Measurements from ENCODE around the gene ADIPOR1. TPM values are rescaled to one million over a fixed set of nuclear protein-coding genes. Genes with fewer than 3 reads are reported as not detected.

The ADIPOR1 gene
- total and polyA plus RNA-seq, 2 experiments from 2014 or later = 105 to 211 TPM

- no peak overlapping the region for H3K27ac ChIP-seq
- no peak for DNase-seq (ENCODE audit: low read depth in 1 of 2, low spot score in 1 of 2)
- peaks cover 6% of the 10 kb centered on the region for H3K4me1 ChIP-seq (ENCODE audit: low read depth)
- H3K36me3 ChIP-seq = no peaks in the 10 kb centered on the region
- TF ChIP-seq CTCF (IDR thresholded peaks at IDR 0.05; ENCODE audit: low read depth, low read length) = no peak
- H3K27me3 ChIP-seq = peaks cover 9% of the 10 kb centered on the region
- peak overlapping the region; percentile 73 for H3K4me3 ChIP-seq
- no peaks in the 10 kb centered on the region for H3K9me3 ChIP-seq (ENCODE audit: low read depth)
These were observed 9.7 kb upstream of the ADIPOR1 start for GRCh38 chr1:202967684-202968281.

DNA sequence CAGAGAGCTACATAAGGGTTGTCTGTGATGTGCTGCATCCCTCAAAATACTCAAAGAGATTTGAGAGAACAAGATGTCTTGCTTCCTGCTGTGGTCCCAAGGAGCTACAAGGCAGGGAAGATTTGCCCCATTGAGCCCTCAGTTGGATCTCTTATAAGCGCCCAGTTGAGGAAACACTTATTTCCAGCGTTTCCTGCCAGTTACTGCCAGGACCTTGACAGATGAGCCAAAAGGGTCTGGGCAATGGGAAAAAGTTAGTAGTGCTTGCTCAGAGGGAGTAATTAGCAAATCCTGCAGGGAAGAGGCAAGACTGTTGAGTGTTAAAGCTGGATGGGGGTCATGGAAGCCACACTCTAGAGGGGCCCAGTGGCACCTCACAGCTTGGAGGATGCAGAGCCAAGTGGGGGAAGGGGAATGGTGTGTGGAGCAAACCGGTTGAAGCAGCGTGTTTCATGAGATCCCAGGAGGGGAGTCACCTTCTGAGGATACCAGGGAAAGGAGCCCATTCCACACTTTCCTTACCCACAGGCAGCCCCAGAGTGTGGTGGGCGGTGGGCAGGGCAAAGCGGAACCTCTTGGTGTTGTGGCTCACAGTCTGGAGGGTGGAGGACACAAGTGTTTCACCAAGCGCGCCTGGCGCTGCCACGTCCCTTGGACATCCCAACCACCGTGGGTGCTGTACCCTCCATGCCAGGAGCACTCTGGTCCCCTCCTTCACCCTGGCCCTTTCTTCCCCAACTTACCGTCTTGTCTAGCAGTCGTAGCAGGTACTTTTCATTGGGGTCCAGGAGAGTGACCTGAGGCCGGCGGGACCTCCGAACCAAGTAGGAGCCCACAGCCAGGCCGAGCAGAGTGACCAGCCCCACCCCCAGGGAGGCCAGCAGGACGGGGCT lies 8.1 kb upstream of the ADIPOR1 start:
- Histone ChIP-seq H3K4me1 (ENCODE audit: low read depth) (peaks cover 6% of the 10 kb centered on the region), H3K9me3 (ENCODE audit: low read depth) (no peaks in the 10 kb centered on the region), H3K27ac (no peak overlapping the region), H3K36me3 (peaks cover 3% of the 10 kb centered on the region), H3K4me3 (peak overlapping the region; percentile 73), H3K27me3 (no peaks in the 10 kb centered on the region)
- no peak for TF ChIP-seq CTCF (IDR thresholded peaks at IDR 0.05; ENCODE audit: low read depth, low read length)
- no peak for DNase-seq (ENCODE audit: low read depth in 1 of 2, low spot score in 1 of 2)

GRCh38 chr1:202965422-202965821 lies 7.3 kb upstream of the ADIPOR1 start:
- no peak for TF ChIP-seq CTCF (IDR thresholded peaks at IDR 0.05; ENCODE audit: low read depth, low read length)
- Histone ChIP-seq H3K27ac (peak overlapping the region; percentile 30), H3K4me1 (ENCODE audit: low read depth) (peaks cover 6% of the 10 kb centered on the region), H3K4me3 (no peak overlapping the region), H3K36me3 (peaks cover 3% of the 10 kb centered on the region), H3K9me3 (ENCODE audit: low read depth) (no peaks in the 10 kb centered on the region), H3K27me3 (no peaks in the 10 kb centered on the region)
- DNase-seq (ENCODE audit: low read depth in 1 of 2, low spot score in 1 of 2) = no peak

DNA sequence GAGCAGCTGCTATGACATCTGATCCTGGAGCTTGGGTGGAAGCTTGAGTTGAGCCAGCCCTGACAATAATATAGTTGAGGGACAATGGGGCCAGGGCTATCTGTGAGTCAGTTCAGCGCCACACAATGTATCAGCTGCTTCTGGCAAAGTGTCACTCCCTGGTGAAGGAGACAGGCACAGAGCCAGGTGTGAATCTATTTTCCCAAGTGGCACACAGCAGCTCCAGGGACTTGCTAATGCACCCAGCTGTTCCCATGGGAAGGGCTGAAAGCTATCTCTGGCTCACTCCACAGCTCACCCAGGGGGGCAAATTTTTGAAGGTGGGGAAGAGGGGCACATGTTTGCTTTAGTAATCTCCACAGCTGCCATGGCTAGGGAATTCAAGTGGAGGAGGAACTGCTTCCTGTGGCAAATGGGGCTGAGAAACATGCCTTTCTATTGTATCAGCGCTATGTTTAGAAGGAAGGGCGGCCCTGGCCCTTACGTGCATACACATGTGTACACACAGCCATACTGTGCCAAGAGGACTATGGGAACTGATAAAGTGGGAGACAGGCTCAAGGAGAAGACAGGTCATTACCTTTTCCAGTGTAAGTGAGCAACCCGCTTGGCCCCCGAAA lies 6.8 kb upstream of the ADIPOR1 start:
- no peaks in the 10 kb centered on the region for H3K27me3 ChIP-seq
- peaks cover 6% of the 10 kb centered on the region for H3K4me1 ChIP-seq (ENCODE audit: low read depth)
- H3K27ac ChIP-seq = peak overlapping the region; percentile 30
- H3K4me3 ChIP-seq = no peak overlapping the region
- H3K36me3 ChIP-seq = peaks cover 3% of the 10 kb centered on the region
- no peak for TF ChIP-seq CTCF (IDR thresholded peaks at IDR 0.05; ENCODE audit: low read depth, low read length)
- peak in 1 of 2 donors; percentile 73 for DNase-seq (ENCODE audit: low read depth in 1 of 2, low spot score in 1 of 2)
- no peaks in the 10 kb centered on the region for H3K9me3 ChIP-seq (ENCODE audit: low read depth)

- no peak overlapping the region for H3K27ac ChIP-seq
- no peak for DNase-seq (ENCODE audit: low read depth in 1 of 2, low spot score in 1 of 2)
- no peaks in the 10 kb centered on the region for H3K9me3 ChIP-seq (ENCODE audit: low read depth)
- no peak overlapping the region for H3K4me3 ChIP-seq
- H3K27me3 ChIP-seq = no peaks in the 10 kb centered on the region
- peaks cover 3% of the 10 kb centered on the region for H3K36me3 ChIP-seq
- peaks cover 10% of the 10 kb centered on the region for H3K4me1 ChIP-seq (ENCODE audit: low read depth)
- TF ChIP-seq CTCF (IDR thresholded peaks at IDR 0.05; ENCODE audit: low read depth, low read length) = no peak
These were observed 3.2 kb upstream of the ADIPOR1 start for GRCh38 chr1:202961220-202961880.
